Caki2 (cell line): Measurements from ENCODE around the gene FOXO3. TPM values are rescaled to one million over a fixed set of nuclear protein-coding genes. Genes with fewer than 3 reads are reported as not detected.

ENCODE experiments used
- DNase-seq: peaks from one replicate; pipeline ENCODE4 v3.0.0-alpha.2; 2015; ENCODE audit warnings: low read depth
- in situ Hi-C: cut with HindIII; loops from 2 replicates; pipeline ENCODE4 v1.10.0; 2016; ENCODE audit warnings: low sequenced_read_pairs, low pct_unique_long_range_greater_than_20kb, mixed read lengths
- total RNA-seq: library from RNA; depleted of rRNA; stranded (reverse); fragments of >200 nt; shearing (Covaris generic); gene quantifications from 2 replicates; pipeline ENCODE4 v1.2.3, GENCODE V29; 2014; ENCODE audit warnings: low replicate concordance

FOXO3 gene
- total RNA-seq, 1 experiment from 2014 or later: 10.0 TPM

DNA sequence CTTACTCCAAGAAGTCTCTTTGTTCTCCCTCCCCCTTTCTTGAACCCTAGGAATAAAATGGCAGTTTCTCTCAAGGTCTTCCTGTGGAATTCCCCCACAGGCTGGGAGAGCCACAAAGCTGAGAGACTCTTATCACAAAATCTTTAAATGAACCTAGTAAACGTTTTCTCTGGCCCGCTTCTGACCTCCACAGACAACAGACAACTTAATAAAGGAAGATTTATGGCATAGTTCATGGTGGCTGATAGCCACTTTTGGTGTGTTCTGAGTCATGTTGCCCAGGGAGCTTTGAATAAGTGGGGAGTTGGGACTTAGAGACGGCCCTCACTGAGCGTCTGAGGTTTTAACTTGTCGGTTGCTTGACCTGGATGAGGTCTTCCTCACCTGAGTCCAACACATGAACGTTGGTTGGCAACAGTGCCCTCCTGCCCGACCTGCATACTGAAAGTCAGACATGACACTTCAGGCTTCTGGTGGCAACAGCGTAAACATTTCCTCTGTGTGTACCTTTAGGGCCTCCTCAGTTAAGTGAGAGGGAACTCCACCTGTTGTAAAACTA, 124.1 kb downstream of the FOXO3 start:
- in situ Hi-C loops: no loop called here
- DNase-seq: peak; percentile 83

DNA sequence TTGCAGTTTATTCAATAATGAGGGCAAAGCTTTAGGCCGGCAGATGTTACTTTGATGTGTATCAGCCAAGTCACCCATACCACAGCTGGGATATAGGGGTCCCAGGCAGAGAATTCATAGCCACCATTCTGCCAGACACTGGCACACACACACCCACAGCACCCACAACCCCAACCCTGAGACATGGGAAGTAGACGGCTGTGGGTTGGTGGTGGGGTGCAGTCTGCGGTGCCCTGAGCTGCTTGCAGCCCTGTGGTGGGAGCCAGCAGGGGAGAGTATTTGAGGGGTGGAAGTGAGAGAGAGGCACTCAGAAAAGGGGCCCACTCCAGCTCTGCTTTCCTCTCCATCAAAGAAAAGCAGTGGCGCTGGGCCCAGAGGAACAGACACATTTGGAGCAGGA, 125.3 kb downstream of the FOXO3 start:
- in situ Hi-C loops: no loop called here
- DNase-seq: no peak

DNA sequence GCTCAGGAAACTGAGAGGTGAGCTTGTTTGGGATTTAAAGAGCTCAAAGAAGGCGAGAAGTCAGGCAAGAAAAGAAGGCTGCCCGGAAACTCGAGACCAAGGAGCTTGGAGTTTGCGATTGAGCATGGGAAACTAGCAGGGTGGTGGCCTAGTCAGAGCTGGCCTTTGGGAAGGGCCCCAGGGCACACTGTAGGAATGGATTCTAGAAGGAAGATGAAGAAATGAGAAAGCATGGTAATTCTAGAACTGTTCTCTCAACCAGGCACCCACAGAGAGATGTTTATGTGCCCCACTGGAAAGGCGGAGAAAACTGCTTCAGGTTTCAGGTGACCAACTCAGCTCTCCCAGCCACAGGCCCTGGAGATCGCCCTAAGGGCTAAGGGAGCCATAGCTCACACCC, 126.2 kb downstream of the FOXO3 start:
- in situ Hi-C loops: no loop called here
- DNase-seq: no peak

GRCh38 chr6:108687921-108688320, 127.2 kb downstream of the FOXO3 start:
- in situ Hi-C loops: no loop called here
- DNase-seq: no peak

DNA sequence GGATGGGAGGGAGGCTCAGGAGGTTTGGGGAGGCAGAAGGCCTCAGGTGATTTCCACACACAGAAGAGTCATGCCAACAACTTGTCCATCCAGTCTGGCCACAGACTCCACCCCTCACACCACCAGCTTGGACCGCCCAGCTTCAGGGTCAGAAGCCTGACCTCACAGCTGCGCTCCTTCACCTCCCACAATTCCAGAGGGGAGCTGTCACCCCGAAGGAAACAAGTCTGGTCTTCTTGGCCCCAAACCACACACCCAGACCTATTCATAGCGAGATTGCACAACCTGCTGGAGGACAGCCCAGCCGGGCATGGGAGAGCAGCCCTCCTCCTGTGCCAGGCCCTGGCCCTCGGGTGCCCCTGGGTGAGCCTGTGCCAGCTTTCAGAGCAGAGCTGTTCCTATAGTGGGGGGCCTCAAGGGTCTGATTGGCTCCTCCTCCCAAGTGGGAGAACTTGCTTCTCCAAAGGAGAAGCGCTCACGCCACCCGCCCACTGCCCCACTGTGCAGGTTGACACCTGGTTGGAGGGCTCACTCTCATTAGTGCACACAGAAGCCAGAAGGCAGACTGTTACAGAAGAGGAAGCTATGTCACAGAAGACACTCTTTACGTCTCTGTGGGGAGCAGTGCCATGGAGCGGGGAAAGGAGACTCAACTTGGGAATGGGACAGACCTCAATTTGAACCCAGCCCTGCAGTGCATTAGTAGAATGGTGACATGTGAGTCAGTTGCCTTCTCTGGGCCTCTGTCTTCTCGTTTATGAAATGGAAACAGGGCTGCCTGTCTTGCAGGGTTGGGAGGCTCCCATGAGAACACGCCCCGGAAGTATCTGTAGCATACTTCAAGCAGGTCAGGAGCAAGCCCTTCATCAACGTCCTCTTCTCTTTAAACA, 128.8 kb downstream of the FOXO3 start:
- DNase-seq: peak; percentile 43
- in situ Hi-C loops: no loop called here

DNA sequence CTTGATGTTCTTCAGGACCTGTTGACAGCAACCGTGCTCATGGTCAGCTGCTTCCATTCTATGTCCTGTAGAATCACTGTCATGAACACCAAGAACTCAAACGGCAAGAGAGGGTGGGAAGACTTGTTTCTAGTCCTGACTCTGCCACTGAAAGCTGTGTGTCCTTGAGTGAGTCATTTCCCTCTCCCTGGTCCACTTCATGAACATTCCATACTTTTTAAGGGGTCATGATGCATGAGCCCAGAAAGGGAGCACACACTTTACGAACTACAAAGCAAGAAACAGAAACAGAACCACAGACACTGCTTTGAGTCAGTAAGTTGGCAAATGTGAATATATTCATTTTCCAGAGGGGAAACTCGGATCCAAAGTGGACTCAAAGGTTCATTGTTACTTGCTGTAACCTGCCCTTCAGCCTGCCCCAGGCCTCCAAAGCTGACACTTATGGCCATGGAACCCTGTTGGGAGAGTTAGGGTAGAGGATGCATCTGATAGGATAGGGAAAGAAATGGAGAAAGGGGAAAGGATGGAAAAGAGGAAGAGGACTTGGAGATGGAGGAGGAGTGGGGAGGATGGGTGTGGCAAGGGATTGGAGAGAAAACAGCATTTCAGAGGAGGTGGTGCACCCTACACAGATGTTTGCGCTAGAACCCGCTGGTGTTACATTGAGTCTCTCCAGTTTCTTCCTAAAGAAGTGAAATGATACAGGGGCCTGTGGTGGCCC, 129.8 kb downstream of the FOXO3 start:
- in situ Hi-C loops: no loop called here
- no peak for DNase-seq

DNA sequence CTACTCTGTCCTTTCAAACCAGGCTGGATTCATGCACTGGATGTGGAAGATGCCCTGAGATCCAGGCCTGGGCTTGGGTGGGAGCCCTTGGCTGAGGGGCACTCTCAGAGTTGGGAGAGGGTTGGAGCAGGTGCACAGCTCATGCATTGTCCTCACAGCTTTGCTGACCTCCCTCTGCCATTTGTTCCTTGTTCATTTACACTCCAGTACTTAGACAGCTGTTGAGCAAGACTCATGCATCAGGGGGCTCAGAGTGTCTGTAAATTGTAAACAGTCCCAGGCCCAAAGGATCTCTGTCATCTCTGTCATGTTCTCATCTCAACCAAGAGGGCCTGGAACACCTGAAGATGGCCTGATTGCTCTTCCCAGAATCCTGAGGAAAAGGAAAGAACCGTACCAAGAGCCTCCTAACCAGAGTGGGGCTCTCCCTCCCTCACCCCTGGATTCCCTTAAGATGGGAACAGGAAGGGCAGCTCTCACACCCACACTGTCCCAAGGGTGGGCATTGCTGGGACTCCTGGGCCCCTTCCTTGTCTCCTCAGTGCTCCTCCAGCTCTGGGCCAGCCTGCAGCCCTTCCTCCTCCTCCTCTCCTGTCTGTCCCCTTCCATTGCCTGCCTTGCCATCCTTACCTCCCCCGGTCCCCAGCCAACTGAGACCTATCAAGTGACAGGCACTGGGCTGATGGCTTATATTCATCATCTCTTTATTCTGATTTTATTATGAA, 132.9 kb downstream of the FOXO3 start:
- in situ Hi-C loops: no loop called here

DNA sequence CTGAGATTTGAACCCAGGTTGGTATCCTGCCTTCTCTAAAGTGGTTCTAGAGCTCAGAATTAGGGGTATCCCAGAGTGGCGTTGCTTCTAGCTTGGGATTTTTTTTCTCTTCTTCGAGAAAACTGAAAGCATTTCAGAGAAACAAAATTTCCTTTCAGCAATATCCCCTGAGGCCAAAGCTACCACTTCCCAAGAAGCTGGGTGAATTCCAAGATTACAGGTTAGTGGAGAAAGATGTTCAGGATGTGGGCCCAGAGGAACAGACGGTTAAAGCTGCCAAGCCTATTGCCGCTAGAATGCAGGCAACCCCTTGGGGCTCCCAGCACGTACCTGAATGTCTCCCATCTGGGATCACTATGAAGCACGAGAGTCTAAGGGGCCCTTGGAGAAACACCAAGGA, 134.1 kb downstream of the FOXO3 start:
- DNase-seq: no peak
- in situ Hi-C loops: no loop called here

More for the DNA sequence above, 132.9 kb downstream of the FOXO3 start:
- no peak for DNase-seq

DNA sequence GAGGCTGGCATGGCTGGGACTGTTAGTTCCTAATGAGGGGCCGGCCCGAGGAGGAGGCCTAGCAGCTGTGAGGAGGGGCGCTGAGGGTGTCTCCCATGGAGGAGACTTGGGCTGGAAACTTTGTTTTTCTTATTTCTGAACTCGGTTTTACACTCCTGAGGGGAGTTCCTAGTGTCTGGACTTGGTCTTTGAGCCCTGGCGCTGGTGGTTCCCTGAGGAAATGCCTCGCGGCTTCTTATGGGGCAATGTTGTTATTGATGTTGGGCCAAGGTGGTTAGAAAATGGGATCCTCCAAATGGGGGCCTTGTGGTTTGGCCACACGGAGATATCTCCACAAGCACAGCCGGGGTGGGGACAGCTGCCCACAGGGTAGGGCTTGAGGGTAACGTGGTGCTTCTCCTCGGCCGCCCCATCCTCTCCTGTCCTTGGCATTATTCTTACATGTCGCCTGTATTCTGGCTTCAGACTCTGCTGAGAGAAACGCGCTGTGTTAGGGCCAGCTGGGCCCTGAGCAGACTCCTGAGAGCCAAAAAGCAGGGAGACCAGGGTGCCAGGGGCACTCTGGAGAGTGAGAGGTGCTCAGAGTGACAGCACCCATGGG, 136.9 kb downstream of the FOXO3 start:
- in situ Hi-C loops: no loop called here
- no peak for DNase-seq

GRCh38 chr6:108698593-108699289, 138.0 kb downstream of the FOXO3 start:
- DNase-seq: no peak

DNA sequence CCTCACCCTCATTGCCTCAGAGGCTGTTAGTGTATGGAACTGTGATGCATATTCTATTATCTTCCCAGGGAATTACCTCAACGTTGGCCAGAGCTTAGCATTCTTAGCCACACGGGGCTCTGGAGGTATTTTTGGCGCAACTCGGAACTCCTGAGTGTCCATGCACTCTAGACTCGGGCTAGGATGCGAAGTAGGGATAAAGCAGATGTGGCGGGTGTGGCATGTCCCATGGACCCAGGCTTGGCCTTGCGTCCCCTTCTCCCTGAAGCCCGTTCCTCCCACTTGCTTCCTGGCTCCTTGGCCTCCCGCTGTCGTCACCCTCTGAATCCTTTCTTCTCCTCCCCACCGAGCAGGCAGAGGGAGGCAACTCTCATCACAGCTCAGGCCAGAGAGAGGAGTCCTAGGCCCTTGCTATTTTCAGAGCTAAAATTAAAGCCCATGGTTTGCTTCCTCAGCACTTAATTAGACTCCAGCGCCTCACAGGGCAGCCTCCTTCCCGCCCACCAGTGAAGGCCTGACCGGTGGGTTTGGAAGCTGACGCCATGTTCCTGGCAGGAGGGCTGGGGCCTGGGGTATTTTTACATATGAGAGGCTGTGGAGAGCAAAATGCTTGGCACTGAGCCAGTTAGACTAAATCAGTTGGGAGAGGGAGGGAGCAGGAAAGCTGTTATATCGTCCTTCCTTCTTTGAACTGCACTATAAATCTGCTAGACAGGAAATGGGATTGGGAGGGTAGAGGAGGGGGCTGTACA, 138.7 kb downstream of the FOXO3 start:
- no peak for DNase-seq
- in situ Hi-C loops: no loop called here

More at GRCh38 chr6:108698593-108699289, 138.0 kb downstream of the FOXO3 start:
- in situ Hi-C loops: no loop called here

- in situ Hi-C loops: no loop called here
- DNase-seq: no peak
Measured at GRCh38 chr6:108702106-108702851, 141.6 kb downstream of the FOXO3 start.

DNA sequence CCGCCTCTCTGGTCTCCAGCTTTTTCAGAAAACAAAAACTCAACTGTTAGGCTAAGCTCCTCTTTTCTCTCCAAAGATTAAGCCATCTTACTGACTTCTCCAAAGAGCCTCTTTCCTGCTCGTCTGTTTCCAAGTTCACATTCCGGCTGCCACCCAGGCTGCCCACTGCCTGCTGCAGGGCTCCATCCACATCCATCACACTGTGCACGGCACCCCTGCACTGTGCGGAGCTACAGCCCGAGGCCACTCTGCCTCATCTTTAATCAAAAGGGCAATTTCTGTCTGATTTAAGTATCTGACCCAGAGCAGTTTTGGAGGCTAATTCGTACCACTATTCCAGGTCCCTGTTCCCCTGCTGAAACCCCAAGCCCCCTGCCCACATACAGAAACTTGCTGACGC, 145.9 kb downstream of the FOXO3 start:
- in situ Hi-C loops: no loop called here
- DNase-seq: no peak

GRCh38 chr6:108707328-108707976, 146.7 kb downstream of the FOXO3 start:
- DNase-seq: no peak
- in situ Hi-C loops: no loop called here

GRCh38 chr6:108710030-108710429, 149.3 kb downstream of the FOXO3 start:
- in situ Hi-C loops: no loop called here
- DNase-seq: no peak

DNA sequence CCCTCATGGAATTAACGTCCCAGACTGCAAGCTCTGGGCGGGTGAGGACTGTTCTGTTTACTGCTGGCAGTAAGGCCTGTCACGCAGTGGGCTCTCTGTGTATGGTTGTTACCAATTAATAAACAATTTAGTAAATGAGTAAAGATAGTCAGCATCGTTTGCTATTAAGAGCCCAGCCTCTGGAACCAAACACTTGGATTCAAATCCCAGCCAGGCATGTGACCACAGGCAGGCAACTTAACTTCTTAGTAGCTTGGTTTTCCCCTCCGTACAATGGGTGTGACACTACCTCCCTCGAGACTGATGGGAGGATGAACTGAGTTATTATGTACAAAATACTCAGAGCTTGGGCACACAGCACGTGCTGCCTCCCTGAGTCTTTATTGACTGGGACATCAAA, 149.8 kb downstream of the FOXO3 start:
- in situ Hi-C loops: no loop called here

More for the DNA sequence above, 149.8 kb downstream of the FOXO3 start:
- no peak for DNase-seq
